HepG2 (cell line): ENCODE results near the gene NIPAL4. TPM values are rescaled to one million over a fixed set of nuclear protein-coding genes. Genes with fewer than 3 reads are reported as not detected.

Source experiments
- ATAC-seq: fragments of 200-7000 bp; cut with Tn5 transposase; 3 replicates; pipeline ENCODE4 v1.9.1; 2020; ENCODE audit warnings: mild to moderate bottlenecking, moderate library complexity
- BruUV-seq: library from RNA; stranded (reverse); fragments of 400-500 nt; replicated peaks from 2 replicates; lab custom pipeline; 2021; lab: Mats Ljungman, UMichigan
- CTCF ChIA-PET: fragments of 300-600 bp; formaldehyde crosslinking; extraction: SDS; loops from one replicate; lab custom pipeline; 2021; ENCODE audit warnings: low total read pairs, inconsistent platforms, low intra/inter-chr PET ratio; lab: Yijun Ruan, JAX
- POLR2A ChIA-PET: fragments of 350-600 bp; sonication (Branson Sonifier 250); formaldehyde crosslinking; loops from one replicate; lab custom pipeline; 2020; ENCODE audit warnings: antibody characterized with exemption, inconsistent platforms; lab: Yijun Ruan, JAX
- DNase-seq: peaks from one replicate; pipeline ENCODE4 v3.0.0-alpha.2; 2015; ENCODE audit warnings: low spot score
- FAIRE-seq: peaks from 3 replicates; lab custom pipeline; 2011; peaks lifted over from hg19 to GRCh38; lab: Jason Lieb, UNC
- H2AFZ ChIP-seq: one replicate; pipeline ENCODE4 v1.6.1; 2011; ENCODE audit warnings: low read length, inconsistent platforms
- H3K27ac ChIP-seq: fragments of 300-600 bp; 3 replicates; pipeline ENCODE4 v1.8.0; 2011; ENCODE audit warnings: mixed run types, mild to moderate bottlenecking, mixed read lengths, low read length, inconsistent platforms; ENCODE audit not compliant: insufficient read depth; ENCODE audit errors: extremely low read length
- H3K27me3 ChIP-seq, 2 experiments: fragments of 200-600 bp in 1 of 2; 2 replicates in 1 of 2; 3 replicates in 1 of 2; pipeline versions ENCODE4 v1.6.0 to v1.8.0; 2011; ENCODE audit warnings: low read length in 2 of 2, mild to moderate bottlenecking in 2 of 2, moderate library complexity in 2 of 2, inconsistent platforms in 1 of 2; ENCODE audit not compliant: insufficient read depth in 2 of 2, control insufficient read depth in 1 of 2
- H3K36me3 ChIP-seq, 2 experiments: fragments of 200-600 bp in 1 of 2; replicated peaks in 1 of 2; 2 replicates in 1 of 2; 3 replicates in 1 of 2; pipeline versions ENCODE4 v1.5.1 to v1.8.0; 2011; ENCODE audit warnings: low read length in 2 of 2, inconsistent platforms in 1 of 2; ENCODE audit not compliant: insufficient read depth in 2 of 2, control insufficient read depth in 1 of 2
- H3K4me1 ChIP-seq: 2 replicates; pipeline ENCODE4 v1.5.1; 2012; ENCODE audit warnings: low read length, inconsistent platforms; ENCODE audit not compliant: insufficient read depth
- H3K4me2 ChIP-seq: 2 replicates; pipeline ENCODE4 v1.6.0; 2011; ENCODE audit warnings: low read depth, low read length, inconsistent platforms
- H3K4me3 ChIP-seq, 3 experiments: fragments of 200-600 bp in 1 of 3; sonication (generic), shearing (Covaris generic) in 1 of 3; replicated peaks in 1 of 3; 2 replicates each; pipeline ENCODE4 v1.5.1; 2011 to 2016; ENCODE audit warnings: low read length in 3 of 3, inconsistent platforms in 2 of 3, low read depth in 2 of 3, mild to moderate bottlenecking in 2 of 3, control low read depth in 1 of 3, mixed read lengths in 1 of 3; ENCODE audit not compliant: insufficient read depth in 1 of 3
- H3K79me2 ChIP-seq: one replicate; pipeline ENCODE4 v1.6.1; 2011; ENCODE audit warnings: low read length, inconsistent platforms; ENCODE audit not compliant: insufficient read depth
- H3K9ac ChIP-seq: 2 replicates; pipeline ENCODE4 v1.6.0; 2011; ENCODE audit warnings: mild to moderate bottlenecking, low read depth, low read length, inconsistent platforms; ENCODE audit not compliant: insufficient read depth
- H3K9me3 ChIP-seq: 2 replicates; pipeline ENCODE4 v1.5.1; 2012; ENCODE audit warnings: mild to moderate bottlenecking, low read length
- H4K20me1 ChIP-seq: 2 replicates; pipeline ENCODE4 v1.6.0; 2011; ENCODE audit warnings: inconsistent platforms, mild to moderate bottlenecking, low read length, moderate library complexity; ENCODE audit not compliant: insufficient read depth
- CHCHD3 ChIP-seq: sonication (generic); formaldehyde crosslinking; IDR thresholded peaks from 2 replicates; pipeline ENCODE4 v1.8.0; 2022; ENCODE audit warnings: mild to moderate bottlenecking, missing genetic modification reagents, moderate library complexity
- GTF2F1 ChIP-seq: fragments of 150-350 bp; IDR thresholded peaks from 2 replicates; pipeline ENCODE4 v1.6.1; 2014; ENCODE audit warnings: low read length
- HMGA1 ChIP-seq: sonication (generic); formaldehyde crosslinking; conservative IDR thresholded peaks from 2 replicates; pipeline ENCODE4 v1.4.0; 2020; ENCODE audit warnings: missing genetic modification reagents
- KAT2B ChIP-seq: fragments of 150-350 bp; IDR thresholded peaks from 2 replicates; pipeline ENCODE4 v1.6.1; 2014; ENCODE audit warnings: low read depth, low read length, borderline replicate concordance
- NFIB ChIP-seq: sonication (generic); formaldehyde crosslinking; IDR thresholded peaks from 2 replicates; pipeline ENCODE4 v1.9.0; 2021; ENCODE audit warnings: missing genetic modification reagents, mild to moderate bottlenecking, borderline replicate concordance
- SMAD9 ChIP-seq: sonication (generic); formaldehyde crosslinking; IDR thresholded peaks from 2 replicates; pipeline ENCODE4 v1.5.1; 2020; ENCODE audit warnings: mild to moderate bottlenecking, missing genetic modification reagents
- YEATS4 ChIP-seq: sonication (generic); formaldehyde crosslinking; IDR thresholded peaks from 2 replicates; pipeline ENCODE4 v1.4.0; 2020; ENCODE audit warnings: missing genetic modification reagents, borderline replicate concordance
- ZBTB20 ChIP-seq: sonication (generic); formaldehyde crosslinking; IDR thresholded peaks from 2 replicates; pipeline ENCODE4 v1.8.1; 2023; ENCODE audit warnings: missing genetic modification reagents, low read depth, mild to moderate bottlenecking, borderline replicate concordance
- ZFAT ChIP-seq: sonication (generic); formaldehyde crosslinking; conservative IDR thresholded peaks from 2 replicates; pipeline ENCODE4 v1.8.1; 2023; ENCODE audit warnings: missing genetic modification reagents, inconsistent platforms
- ZIK1 ChIP-seq: sonication (generic); formaldehyde crosslinking; IDR thresholded peaks from 2 replicates; pipeline ENCODE4 v1.5.0; 2020; ENCODE audit warnings: mild to moderate bottlenecking, low read depth, missing genetic modification reagents, borderline replicate concordance
- ZNF296 ChIP-seq: sonication (generic); formaldehyde crosslinking; conservative IDR thresholded peaks from 2 replicates; pipeline ENCODE4 v1.5.0; 2020; ENCODE audit warnings: mild to moderate bottlenecking, missing genetic modification reagents
- ZNF30 ChIP-seq: sonication (generic); formaldehyde crosslinking; IDR thresholded peaks from 2 replicates; pipeline ENCODE4 v1.5.0; 2020; ENCODE audit warnings: mild to moderate bottlenecking, missing genetic modification reagents
- ZSCAN25 ChIP-seq: sonication (generic); formaldehyde crosslinking; IDR thresholded peaks from 2 replicates; pipeline ENCODE4 v1.8.0; 2022; ENCODE audit warnings: mild to moderate bottlenecking, missing genetic modification reagents
- WGBS: methylation state at CpG from one replicate; pipeline ENCODE4 v1.1.6; 2017; ENCODE audit warnings: low lambda C conversion rate; 5-methylcytosine and 5-hydroxymethylcytosine counted together
- in situ Hi-C: cut with HindIII; loops from 2 replicates; pipeline ENCODE4 v1.10.0; 2017; ENCODE audit warnings: low pct_unique_long_range_greater_than_20kb; ENCODE audit not compliant: extremely low pct_ligation_motif_present
- intact Hi-C: fragments of 100-400 bp; cut with micrococcal nuclease; formaldehyde crosslinking; loops from one replicate; pipeline ENCODE4 v1.10.0; 2022; ENCODE audit not compliant: unreplicated experiment
- polyA plus RNA-seq, 8 experiments: library from polyadenylated mRNA; depleted of rRNA in 3 of 8; stranded (reverse) in 7 of 8; unstranded in 1 of 8; fragments of >200 nt; fragmentation: Illumina TruSeq in 4 of 8; extraction: Trizol in 4 of 8; gene quantifications; 2 replicates each; pipeline versions ENCODE4 v1.2.1 to v1.2.3, GENCODE V29; 2011 to 2016; ENCODE audit warnings: low read depth in 4 of 8, missing spikeins in 1 of 8, mixed read lengths in 1 of 8; ENCODE audit not compliant: insufficient read depth in 1 of 8
- total RNA-seq, 5 experiments: library from RNA; depleted of rRNA; stranded (reverse); fragments of >200 nt; fragmentation: Illumina TruSeq; extraction: Trizol; gene quantifications; 2 replicates each; pipeline ENCODE4 v1.2.3, GENCODE V29; 2016; ENCODE audit warnings: low read depth in 1 of 5
- TF ChIP-seq, protein P1 (sequence below): sonication (generic); formaldehyde crosslinking; IDR thresholded peaks from 2 replicates; pipeline ENCODE4 v1.4.0; 2020; ENCODE audit warnings: missing genetic modification reagents, mild to moderate bottlenecking, borderline replicate concordance
- TF ChIP-seq, protein P2 (sequence below), 2 experiments: IDR thresholded peaks; 2 replicates each; pipeline ENCODE4 v1.6.1; 2011 to 2012; ENCODE audit warnings: low read length in 2 of 2, borderline replicate concordance in 1 of 2, low read depth in 1 of 2, mild to moderate bottlenecking in 1 of 2, moderate library complexity in 1 of 2
- TF ChIP-seq, protein P3 (sequence below): sonication (generic); formaldehyde crosslinking; IDR thresholded peaks from 2 replicates; pipeline ENCODE4 v1.8.1; 2023; ENCODE audit warnings: mild to moderate bottlenecking, missing genetic modification reagents
- TF ChIP-seq, protein P4 (sequence below): sonication (generic); formaldehyde crosslinking; IDR thresholded peaks from 2 replicates; pipeline ENCODE4 v1.4.0; 2020; ENCODE audit warnings: mild to moderate bottlenecking, missing genetic modification reagents

Gene NIPAL4
- total and polyA plus RNA-seq, 2 of the 13 experiments (the other 11 are each of a cell fraction or from before 2014, with no cell fraction given), result not detected

DNA sequence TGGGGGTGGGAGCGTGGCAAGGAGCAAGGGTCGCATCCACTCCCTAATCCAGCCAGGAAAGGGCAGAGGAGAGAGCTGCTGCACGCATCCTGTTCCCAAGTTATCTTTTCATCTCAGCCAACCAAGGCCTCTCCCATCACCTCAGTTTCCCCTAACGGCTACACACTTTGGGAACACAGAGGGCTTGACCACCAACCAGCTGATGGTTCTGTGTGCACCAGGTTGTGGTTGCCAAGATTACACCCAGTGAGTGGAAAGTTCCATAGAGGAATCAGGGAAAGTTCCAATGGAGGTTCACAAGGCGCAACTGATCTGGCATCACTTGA lies 61.7 kb downstream of the NIPAL4 start (continued):
- TF ChIP-seq, protein P1, sequence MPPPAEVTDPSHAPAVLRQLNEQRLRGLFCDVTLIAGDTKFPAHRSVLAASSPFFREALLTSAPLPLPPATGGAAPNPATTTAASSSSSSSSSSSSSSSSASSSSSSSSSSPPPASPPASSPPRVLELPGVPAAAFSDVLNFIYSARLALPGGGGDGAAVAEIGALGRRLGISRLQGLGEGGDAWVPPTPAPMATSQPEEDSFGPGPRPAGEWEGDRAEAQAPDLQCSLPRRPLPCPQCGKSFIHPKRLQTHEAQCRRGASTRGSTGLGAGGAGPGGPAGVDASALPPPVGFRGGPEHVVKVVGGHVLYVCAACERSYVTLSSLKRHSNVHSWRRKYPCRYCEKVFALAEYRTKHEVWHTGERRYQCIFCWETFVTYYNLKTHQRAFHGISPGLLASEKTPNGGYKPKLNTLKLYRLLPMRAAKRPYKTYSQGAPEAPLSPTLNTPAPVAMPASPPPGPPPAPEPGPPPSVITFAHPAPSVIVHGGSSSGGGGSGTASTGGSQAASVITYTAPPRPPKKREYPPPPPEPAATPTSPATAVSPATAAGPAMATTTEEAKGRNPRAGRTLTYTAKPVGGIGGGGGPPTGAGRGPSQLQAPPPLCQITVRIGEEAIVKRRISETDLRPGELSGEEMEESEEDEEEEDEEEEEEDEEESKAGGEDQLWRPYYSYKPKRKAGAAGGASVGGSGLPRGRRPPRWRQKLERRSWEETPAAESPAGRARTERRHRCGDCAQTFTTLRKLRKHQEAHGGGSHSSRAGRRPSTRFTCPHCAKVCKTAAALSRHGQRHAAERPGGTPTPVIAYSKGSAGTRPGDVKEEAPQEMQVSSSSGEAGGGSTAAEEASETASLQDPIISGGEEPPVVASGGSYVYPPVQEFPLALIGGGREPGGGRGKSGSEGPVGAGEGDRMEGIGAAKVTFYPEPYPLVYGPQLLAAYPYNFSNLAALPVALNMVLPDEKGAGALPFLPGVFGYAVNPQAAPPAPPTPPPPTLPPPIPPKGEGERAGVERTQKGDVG (CRISPR knock-in tag), result no peak
- no peak for TF ChIP-seq ZSCAN25

DNA sequence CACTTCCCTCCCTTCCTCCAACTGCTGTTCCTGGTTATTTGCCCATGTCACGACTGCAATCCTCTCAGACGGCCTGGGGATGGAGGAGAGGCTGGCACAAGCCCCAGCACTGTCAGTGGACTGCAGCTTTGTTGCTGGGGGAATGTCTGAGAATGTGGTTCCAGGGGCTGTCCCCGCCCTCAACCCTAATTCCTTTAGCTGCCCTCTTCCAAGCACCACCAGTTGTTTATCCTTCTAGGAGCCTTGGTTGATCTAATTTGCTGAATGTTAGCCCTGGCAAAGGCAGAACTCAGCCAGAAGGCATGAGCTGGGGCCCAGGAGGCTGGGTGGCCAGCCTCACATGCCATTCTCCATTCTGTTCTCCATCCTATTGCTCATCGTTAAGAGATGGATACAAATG lies 64.0 kb downstream of the NIPAL4 start:
- no peak overlapping the region for H3K27ac ChIP-seq
- TF ChIP-seq NFIB (no peak), ZBTB20 (CRISPR knock-in tag) (no peak), ZNF296 (CRISPR knock-in tag) (no peak), YEATS4 (CRISPR knock-in tag) (no peak), GTF2F1 (no peak), ZNF30 (CRISPR knock-in tag) (no peak), KAT2B (no peak), ZFAT (CRISPR knock-in tag) (no peak), HMGA1 (CRISPR knock-in tag) (no peak), CHCHD3 (CRISPR knock-in tag) (no peak), SMAD9 (CRISPR knock-in tag) (no peak), ZIK1 (no peak)
- TF ChIP-seq, protein P2, sequence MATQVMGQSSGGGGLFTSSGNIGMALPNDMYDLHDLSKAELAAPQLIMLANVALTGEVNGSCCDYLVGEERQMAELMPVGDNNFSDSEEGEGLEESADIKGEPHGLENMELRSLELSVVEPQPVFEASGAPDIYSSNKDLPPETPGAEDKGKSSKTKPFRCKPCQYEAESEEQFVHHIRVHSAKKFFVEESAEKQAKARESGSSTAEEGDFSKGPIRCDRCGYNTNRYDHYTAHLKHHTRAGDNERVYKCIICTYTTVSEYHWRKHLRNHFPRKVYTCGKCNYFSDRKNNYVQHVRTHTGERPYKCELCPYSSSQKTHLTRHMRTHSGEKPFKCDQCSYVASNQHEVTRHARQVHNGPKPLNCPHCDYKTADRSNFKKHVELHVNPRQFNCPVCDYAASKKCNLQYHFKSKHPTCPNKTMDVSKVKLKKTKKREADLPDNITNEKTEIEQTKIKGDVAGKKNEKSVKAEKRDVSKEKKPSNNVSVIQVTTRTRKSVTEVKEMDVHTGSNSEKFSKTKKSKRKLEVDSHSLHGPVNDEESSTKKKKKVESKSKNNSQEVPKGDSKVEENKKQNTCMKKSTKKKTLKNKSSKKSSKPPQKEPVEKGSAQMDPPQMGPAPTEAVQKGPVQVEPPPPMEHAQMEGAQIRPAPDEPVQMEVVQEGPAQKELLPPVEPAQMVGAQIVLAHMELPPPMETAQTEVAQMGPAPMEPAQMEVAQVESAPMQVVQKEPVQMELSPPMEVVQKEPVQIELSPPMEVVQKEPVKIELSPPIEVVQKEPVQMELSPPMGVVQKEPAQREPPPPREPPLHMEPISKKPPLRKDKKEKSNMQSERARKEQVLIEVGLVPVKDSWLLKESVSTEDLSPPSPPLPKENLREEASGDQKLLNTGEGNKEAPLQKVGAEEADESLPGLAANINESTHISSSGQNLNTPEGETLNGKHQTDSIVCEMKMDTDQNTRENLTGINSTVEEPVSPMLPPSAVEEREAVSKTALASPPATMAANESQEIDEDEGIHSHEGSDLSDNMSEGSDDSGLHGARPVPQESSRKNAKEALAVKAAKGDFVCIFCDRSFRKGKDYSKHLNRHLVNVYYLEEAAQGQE (IDR thresholded peaks at IDR 0.05; ENCODE audit: borderline replicate concordance in 1 of 2, low read depth in 1 of 2, low read length in 2 of 2), result no peak
- TF ChIP-seq, protein P3, sequence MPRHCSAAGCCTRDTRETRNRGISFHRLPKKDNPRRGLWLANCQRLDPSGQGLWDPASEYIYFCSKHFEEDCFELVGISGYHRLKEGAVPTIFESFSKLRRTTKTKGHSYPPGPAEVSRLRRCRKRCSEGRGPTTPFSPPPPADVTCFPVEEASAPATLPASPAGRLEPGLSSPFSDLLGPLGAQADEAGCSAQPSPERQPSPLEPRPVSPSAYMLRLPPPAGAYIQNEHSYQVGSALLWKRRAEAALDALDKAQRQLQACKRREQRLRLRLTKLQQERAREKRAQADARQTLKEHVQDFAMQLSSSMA (CRISPR knock-in tag), result no peak
- TF ChIP-seq, protein P4, sequence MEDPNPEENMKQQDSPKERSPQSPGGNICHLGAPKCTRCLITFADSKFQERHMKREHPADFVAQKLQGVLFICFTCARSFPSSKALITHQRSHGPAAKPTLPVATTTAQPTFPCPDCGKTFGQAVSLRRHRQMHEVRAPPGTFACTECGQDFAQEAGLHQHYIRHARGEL, result no peak
- TF ChIP-seq, all 625 proteins: peak for 0
- Histone ChIP-seq H3K27me3 (no peaks in the 10 kb centered on the region), H3K9ac (no peak overlapping the region), H3K36me3 (no peaks in the 10 kb centered on the region), H3K79me2 (no peaks in the 10 kb centered on the region), H3K4me2 (no peak overlapping the region), H3K9me3 (no peaks in the 10 kb centered on the region), H4K20me1 (no peaks in the 10 kb centered on the region), H2AFZ (no peak overlapping the region), H3K4me3 (no peak overlapping the region), H3K4me1 (no peaks in the 10 kb centered on the region)
- no TSS peak for BruUV-seq
- CTCF ChIA-PET, result no interaction called here
- intact Hi-C loops, result no loop called here
- no peak for DNase-seq
- no peak for FAIRE-seq
- 28% methylated on average over 4 of the region's 4 CpGs for WGBS
- POLR2A ChIA-PET, result no interaction called here
- in situ Hi-C loops, result no loop called here
- no peak for ATAC-seq
